ENCODE measurements around the gene TEX14.
A peak's percentile ranks its signal among the peaks of the same experiment; 100 is the strongest.
"Not testable (repeated sequence)": the region's sequence is repeated elsewhere in the genome, so short reads cannot be mapped to it uniquely, and the experiment has no call there.

TEX14 gene

GRCh38 chr17:58691701-58692238 lies at the start of gene TEX14:
Gene TEX14 (minus strand): TSS chr17:58692045. CDS start chr17:58652001, 40,044 bp downstream.
- no peak for DNase-seq

GRCh38 chr17:58741121-58741625 lies 49.3 kb upstream of the TEX14 start:
- DNase-seq, result no peak

- DNase-seq, result no peak
Observed at GRCh38 chr17:58734811-58735210, 43.0 kb upstream of the TEX14 start.

DNA sequence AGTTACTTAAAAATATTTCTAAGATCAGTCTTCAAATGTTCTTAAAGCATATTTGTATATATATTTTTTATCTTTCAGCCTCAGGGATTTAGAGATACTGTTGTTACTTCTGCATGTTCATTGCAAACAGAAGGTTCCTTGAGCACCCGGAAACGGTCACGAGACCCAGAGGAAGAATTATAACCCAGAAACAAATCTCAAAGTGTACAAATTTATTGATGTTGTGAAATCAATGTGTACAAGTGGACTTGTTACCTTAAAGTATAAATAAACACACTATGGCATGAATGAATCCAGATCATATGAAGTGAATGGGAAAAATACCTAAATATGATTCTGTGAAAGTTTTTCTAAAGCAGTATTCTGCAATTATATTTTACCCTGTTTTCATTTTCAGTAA lies 42.2 kb upstream of the TEX14 start:
- DNase-seq, result no peak

GRCh38 chr17:58730937-58731336 lies 39.1 kb upstream of the TEX14 start:
- DNase-seq, result no peak

- no peak for DNase-seq
Observed at GRCh38 chr17:58728798-58729197, 37.0 kb upstream of the TEX14 start.

GRCh38 chr17:58722696-58723095 lies 30.9 kb upstream of the TEX14 start:
- no peak for DNase-seq

GRCh38 chr17:58722274-58722673 lies 30.4 kb upstream of the TEX14 start:
- DNase-seq, result no peak

- peak; percentile 1 to 56 for DNase-seq
Observed at GRCh38 chr17:58710948-58711552, 19.2 kb upstream of the TEX14 start.

DNA sequence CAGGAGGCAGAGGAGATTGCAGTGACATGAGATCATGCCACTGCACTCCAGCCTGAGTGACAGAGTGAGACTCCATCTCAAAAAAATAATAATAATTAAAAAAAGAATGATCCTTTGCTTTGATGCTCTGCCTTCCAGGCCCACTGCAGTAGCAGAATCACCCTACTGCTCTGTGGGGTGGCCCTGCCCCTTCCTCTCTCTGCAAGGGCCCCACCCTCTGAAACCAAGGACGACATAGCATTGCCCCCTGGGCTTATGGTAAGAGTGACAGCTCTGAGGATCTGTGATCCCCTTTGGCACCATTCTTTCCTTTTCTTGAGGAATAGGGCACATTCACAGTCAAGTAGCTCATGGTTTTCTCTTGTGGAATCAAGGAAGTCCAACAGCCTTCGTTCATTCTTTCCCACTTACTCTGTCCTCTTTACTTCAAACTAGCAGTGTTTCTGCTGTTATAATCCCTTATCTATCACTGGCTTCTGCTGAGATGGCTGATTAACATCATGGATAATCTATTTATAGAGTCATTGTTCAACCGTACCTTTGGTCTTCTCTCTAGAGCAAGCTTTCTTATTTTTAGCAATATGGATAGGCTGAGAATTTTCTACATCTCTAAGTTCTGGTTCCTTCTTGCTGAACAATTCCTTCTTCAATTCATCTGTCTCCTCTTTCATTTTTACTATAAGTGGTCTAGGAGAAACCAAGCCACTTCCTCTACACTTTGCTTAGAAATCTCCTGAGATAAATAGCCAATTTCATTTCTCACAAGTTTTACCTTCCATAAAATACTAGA lies 14.7 kb upstream of the TEX14 start:
- DNase-seq, result no peak

DNA sequence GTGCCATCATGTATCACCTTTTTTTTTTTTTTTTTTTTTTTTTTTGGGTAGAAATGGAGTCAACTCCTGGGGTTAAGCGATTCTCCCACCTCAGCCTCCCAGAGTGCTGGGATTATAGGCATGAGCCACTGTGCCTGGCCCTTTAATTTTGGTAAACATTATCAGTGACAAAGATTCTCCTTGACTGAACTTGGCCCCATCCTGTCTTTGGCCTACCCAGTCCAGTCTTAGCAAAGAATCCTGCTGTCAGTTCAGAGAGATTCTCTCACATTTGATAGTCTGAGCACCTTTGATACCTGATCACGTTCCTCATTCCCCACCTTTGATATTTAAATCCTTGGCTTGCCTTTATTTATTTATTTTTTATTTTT lies 12.1 kb upstream of the TEX14 start:
- DNase-seq, result no peak

GRCh38 chr17:58703137-58703915 lies 11.5 kb upstream of the TEX14 start:
- no peak for DNase-seq

DNA sequence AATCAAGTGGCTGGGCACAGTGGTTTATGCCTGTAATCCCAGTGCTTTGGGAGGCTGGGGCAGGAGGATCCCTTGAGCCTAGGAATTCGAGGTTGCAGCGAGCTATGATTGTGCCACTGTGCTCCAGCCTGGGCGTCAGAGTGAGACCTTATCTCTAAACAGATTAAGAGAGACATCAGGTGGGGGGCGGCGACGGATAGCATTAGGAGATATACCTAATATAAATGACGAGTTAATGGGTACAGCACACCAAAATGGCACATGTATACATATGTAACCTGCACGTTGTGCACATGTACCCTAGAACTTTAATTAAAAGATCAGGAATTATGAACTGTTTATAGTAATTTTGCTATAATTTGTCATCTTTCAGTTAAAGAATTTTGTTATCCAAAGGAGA lies 10.9 kb upstream of the TEX14 start:
- DNase-seq, result no peak

GRCh38 chr17:58702045-58702476 lies 10.2 kb upstream of the TEX14 start:
- DNase-seq, result no peak

- no peak for DNase-seq
Observed at GRCh38 chr17:58699771-58700170, 7.9 kb upstream of the TEX14 start.

DNA sequence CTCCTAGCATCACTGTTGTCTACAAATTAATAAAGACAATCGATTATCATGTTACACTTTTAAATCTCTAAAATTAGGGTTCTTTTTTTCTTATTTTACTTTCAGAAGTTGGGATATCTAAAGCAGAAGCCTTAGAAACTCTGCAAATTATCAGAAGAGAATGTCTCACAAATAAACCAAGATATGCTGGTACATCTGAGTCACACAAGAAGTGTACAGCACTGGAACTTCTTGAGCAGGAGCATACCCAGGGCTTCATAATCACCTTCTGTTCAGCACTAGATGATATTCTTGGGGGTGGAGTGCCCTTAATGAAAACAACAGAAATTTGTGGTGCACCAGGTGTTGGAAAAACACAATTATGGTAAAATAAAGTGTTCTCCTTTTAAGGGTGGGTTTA lies 3.0 kb upstream of the TEX14 start:
- DNase-seq, result no peak

GRCh38 chr17:58694302-58694701 lies 2.5 kb upstream of the TEX14 start:
- DNase-seq, result no peak

DNA sequence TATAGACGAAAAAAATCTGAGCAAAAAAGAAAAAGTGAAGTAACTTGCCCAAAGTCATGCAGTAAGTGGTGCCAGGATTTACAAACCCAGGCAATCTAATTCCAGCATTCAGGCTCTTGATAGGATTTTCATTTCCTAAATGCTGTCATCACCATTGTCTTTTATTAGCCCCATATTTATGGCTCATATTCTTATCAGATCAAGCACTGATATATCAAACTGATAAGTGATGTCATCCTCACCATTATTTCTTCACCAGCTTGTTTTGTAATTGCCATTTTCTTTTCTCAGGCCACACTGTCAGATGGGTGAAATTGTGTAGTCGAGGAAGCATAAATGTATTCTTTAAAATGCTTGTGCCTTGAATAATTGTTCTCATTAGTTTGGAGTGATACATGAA lies 1.9 kb upstream of the TEX14 start:
- DNase-seq, result no peak

GRCh38 chr17:58693208-58693607 lies 1.4 kb upstream of the TEX14 start:
- no peak for DNase-seq

DNA sequence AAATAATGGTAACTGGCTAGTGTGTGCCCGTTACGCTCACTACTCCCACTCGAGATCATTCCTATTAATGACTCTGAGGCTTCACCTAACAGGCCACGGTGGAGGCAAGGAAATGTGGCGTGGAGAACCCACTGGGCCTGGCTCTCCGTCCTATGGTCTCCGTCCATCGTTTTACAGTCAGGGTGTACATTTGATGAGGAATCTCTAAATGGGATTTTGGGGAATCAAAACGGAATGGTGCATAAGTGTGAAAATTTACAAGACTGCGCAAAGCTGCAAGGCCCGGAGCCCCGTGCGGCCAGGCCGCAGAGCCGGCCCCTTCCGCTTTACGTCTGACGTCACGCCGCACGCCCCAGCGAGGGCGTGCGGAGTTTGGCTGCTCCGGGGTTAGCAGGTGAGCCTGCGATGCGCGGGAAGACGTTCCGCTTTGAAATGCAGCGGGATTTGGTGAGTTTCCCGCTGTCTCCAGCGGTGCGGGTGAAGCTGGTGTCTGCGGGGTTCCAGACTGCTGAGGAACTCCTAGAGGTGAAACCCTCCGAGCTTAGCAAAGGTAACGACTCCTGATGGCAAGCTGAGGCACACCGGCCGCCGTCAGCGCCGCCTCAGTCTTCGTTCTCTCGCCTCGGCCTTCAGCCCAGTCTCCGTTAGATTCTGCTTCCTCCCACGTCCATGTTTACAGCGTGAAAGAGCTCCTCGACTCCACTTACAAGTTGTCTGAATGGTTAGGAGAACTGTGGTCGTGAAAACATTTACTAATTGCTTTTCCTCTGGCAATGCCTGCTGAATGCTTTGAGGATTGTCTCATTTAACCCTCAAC lies 602 bp upstream of the TEX14 start, which contains the start of gene RAD51C:
TSS of gene RAD51C (plus strand) at position 364 of the 817 bp plus-strand sequence. CDS start at position 406, 42 bp downstream.
- DNase-seq, result peak; percentile 87 to 88

DNA sequence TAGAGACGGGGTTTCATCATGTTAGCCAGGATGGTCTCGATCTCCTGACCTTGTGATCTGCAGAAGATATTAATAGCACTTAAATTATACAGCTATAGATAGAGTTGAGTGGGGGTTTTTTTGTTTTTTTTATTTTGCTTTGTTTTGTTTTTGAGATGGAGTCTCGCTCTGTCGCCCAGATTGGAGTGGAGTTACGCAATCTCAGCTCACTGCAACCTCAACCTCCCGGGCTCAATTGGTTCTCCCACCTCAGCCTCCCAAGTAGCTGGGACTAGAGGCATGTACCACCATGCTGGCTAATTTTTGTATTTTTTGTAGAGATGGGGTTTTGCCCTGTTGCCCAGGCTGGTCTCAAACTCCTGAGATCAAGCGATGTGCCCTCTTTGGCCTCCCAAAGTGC lies 1.8 kb downstream of the TEX14 start:
- not testable (repeated sequence) for DNase-seq

- no peak for DNase-seq
Observed at GRCh38 chr17:58688521-58688920, 3.3 kb downstream of the TEX14 start.

Data from CD4-positive, alpha-beta T cell treated with Interleukin-1 beta for 1 hour (primary cell).